T-helper 2 cell treated with Interferon-gamma antibody and Interleukin-4, amounts not matched to agents 5 μg/mL and 100 μg/mL, for 36 hours (primary cell): Measurements from ENCODE around the gene DSC3.
"Not testable (repeated sequence)": the region's sequence is repeated elsewhere in the genome, so short reads cannot be mapped to it uniquely, and the experiment has no call there.

ENCODE experiments used
- DNase-seq: peaks from one replicate; pipeline ENCODE4 v3.0.0; 2021; ENCODE audit warnings: low spot score
- H3K27ac Mint-ChIP-seq: one replicate; pipeline ENCODE4 v1.8.0; 2021; ENCODE audit warnings: mild to moderate bottlenecking, mixed read lengths
- H3K27me3 Mint-ChIP-seq: one replicate; pipeline ENCODE4 v1.8.0; 2021; ENCODE audit warnings: low read depth, mixed read lengths
- H3K36me3 Mint-ChIP-seq: one replicate; pipeline ENCODE4 v1.8.0; 2021; ENCODE audit warnings: low read depth, mixed read lengths
- H3K4me1 Mint-ChIP-seq: one replicate; pipeline ENCODE4 v1.8.0; 2021; ENCODE audit warnings: low read depth, mixed read lengths
- H3K4me3 Mint-ChIP-seq: one replicate; pipeline ENCODE4 v1.8.0; 2022; ENCODE audit warnings: mild to moderate bottlenecking, moderate library complexity, mixed read lengths
- H3K9me3 Mint-ChIP-seq: one replicate; pipeline ENCODE4 v1.8.0; 2021; ENCODE audit warnings: mixed read lengths

DSC3 gene

GRCh38 chr18:31056296-31056695, 13.8 kb upstream of the DSC3 start:
- no peak overlapping the region for H3K4me3 Mint-ChIP-seq
- no peaks in the 10 kb centered on the region for H3K36me3 Mint-ChIP-seq
- H3K9me3 Mint-ChIP-seq: peaks cover 9% of the 10 kb centered on the region
- H3K27ac Mint-ChIP-seq: no peak overlapping the region
- H3K27me3 Mint-ChIP-seq: no peaks in the 10 kb centered on the region
- no peaks in the 10 kb centered on the region for H3K4me1 Mint-ChIP-seq
- no peak for DNase-seq

- no peak for DNase-seq
- Mint-ChIP-seq H3K4me1 (no peaks in the 10 kb centered on the region), H3K27ac (no peak overlapping the region), H3K4me3 (no peak overlapping the region), H3K36me3 (no peaks in the 10 kb centered on the region), H3K27me3 (no peaks in the 10 kb centered on the region), H3K9me3 (peaks cover 20% of the 10 kb centered on the region)
Measured at GRCh38 chr18:31050635-31051034, 8.1 kb upstream of the DSC3 start.

GRCh38 chr18:31049189-31049588, 6.6 kb upstream of the DSC3 start:
- Mint-ChIP-seq H3K4me1 (no peaks in the 10 kb centered on the region), H3K27me3 (peaks cover 3% of the 10 kb centered on the region), H3K27ac (no peak overlapping the region), H3K4me3 (no peak overlapping the region), H3K36me3 (no peaks in the 10 kb centered on the region), H3K9me3 (peaks cover 22% of the 10 kb centered on the region)
- no peak for DNase-seq

GRCh38 chr18:31048216-31048615, 5.7 kb upstream of the DSC3 start:
- no peak overlapping the region for H3K27ac Mint-ChIP-seq

GRCh38 chr18:31046916-31047315, 4.4 kb upstream of the DSC3 start:
- H3K9me3 Mint-ChIP-seq: peaks cover 15% of the 10 kb centered on the region
- peaks cover 4% of the 10 kb centered on the region for H3K36me3 Mint-ChIP-seq
- no peak overlapping the region for H3K4me3 Mint-ChIP-seq
- no peak overlapping the region for H3K27ac Mint-ChIP-seq
- peaks cover 20% of the 10 kb centered on the region for H3K27me3 Mint-ChIP-seq
- DNase-seq: no peak
- no peaks in the 10 kb centered on the region for H3K4me1 Mint-ChIP-seq

More at GRCh38 chr18:31048216-31048615, 5.7 kb upstream of the DSC3 start:
- Mint-ChIP-seq H3K4me1 (no peaks in the 10 kb centered on the region), H3K9me3 (peaks cover 24% of the 10 kb centered on the region), H3K36me3 (peaks cover 2% of the 10 kb centered on the region), H3K4me3 (no peak overlapping the region), H3K27me3 (peaks cover 12% of the 10 kb centered on the region)
- DNase-seq: no peak

GRCh38 chr18:31045599-31045998, 3.1 kb upstream of the DSC3 start:
- Mint-ChIP-seq H3K4me3 (no peak overlapping the region), H3K27me3 (peaks cover 33% of the 10 kb centered on the region), H3K27ac (no peak overlapping the region), H3K36me3 (peaks cover 4% of the 10 kb centered on the region), H3K9me3 (peaks cover 15% of the 10 kb centered on the region), H3K4me1 (no peaks in the 10 kb centered on the region)
- DNase-seq: no peak

- H3K4me1 Mint-ChIP-seq: no peaks in the 10 kb centered on the region
- H3K27ac Mint-ChIP-seq: no peak overlapping the region
- peaks cover 4% of the 10 kb centered on the region for H3K36me3 Mint-ChIP-seq
- peaks cover 37% of the 10 kb centered on the region for H3K27me3 Mint-ChIP-seq
- DNase-seq: no peak
- no peak overlapping the region for H3K4me3 Mint-ChIP-seq
- H3K9me3 Mint-ChIP-seq: peaks cover 15% of the 10 kb centered on the region
Measured at GRCh38 chr18:31044926-31045325, 2.4 kb upstream of the DSC3 start.

GRCh38 chr18:31043709-31044108, 1.2 kb upstream of the DSC3 start:
- H3K9me3 Mint-ChIP-seq: peaks cover 15% of the 10 kb centered on the region
- no peak overlapping the region for H3K4me3 Mint-ChIP-seq
- peaks cover 37% of the 10 kb centered on the region for H3K27me3 Mint-ChIP-seq

GRCh38 chr18:31042084-31042405, 497 bp downstream of the DSC3 start:
- H3K36me3 Mint-ChIP-seq: peaks cover 4% of the 10 kb centered on the region
- H3K9me3 Mint-ChIP-seq: peaks cover 7% of the 10 kb centered on the region
- no peak for DNase-seq
- H3K27me3 Mint-ChIP-seq: peaks cover 37% of the 10 kb centered on the region
- H3K27ac Mint-ChIP-seq: no peak overlapping the region
- no peak overlapping the region for H3K4me3 Mint-ChIP-seq
- H3K4me1 Mint-ChIP-seq: no peaks in the 10 kb centered on the region

More at GRCh38 chr18:31043709-31044108, 1.2 kb upstream of the DSC3 start:
- no peak for DNase-seq
- Mint-ChIP-seq H3K27ac (no peak overlapping the region), H3K36me3 (peaks cover 4% of the 10 kb centered on the region), H3K4me1 (no peaks in the 10 kb centered on the region)

GRCh38 chr18:31041271-31042083, 1.1 kb downstream of the DSC3 start:
- Mint-ChIP-seq H3K27ac (no peak overlapping the region), H3K4me1 (no peaks in the 10 kb centered on the region), H3K4me3 (no peak overlapping the region), H3K36me3 (peaks cover 4% of the 10 kb centered on the region), H3K27me3 (peaks cover 37% of the 10 kb centered on the region), H3K9me3 (peaks cover 7% of the 10 kb centered on the region)
- DNase-seq: no peak

- peaks cover 4% of the 10 kb centered on the region for H3K9me3 Mint-ChIP-seq
- H3K27ac Mint-ChIP-seq: no peak overlapping the region
- peaks cover 37% of the 10 kb centered on the region for H3K27me3 Mint-ChIP-seq
- H3K4me3 Mint-ChIP-seq: no peak overlapping the region
- peaks cover 4% of the 10 kb centered on the region for H3K36me3 Mint-ChIP-seq
- H3K4me1 Mint-ChIP-seq: no peaks in the 10 kb centered on the region
- no peak for DNase-seq
Measured at GRCh38 chr18:31040686-31041270, 1.8 kb downstream of the DSC3 start.

- H3K4me1 Mint-ChIP-seq: no peaks in the 10 kb centered on the region
- no peak for DNase-seq
- no peak overlapping the region for H3K4me3 Mint-ChIP-seq
- H3K27ac Mint-ChIP-seq: no peak overlapping the region
- H3K9me3 Mint-ChIP-seq: peaks cover 4% of the 10 kb centered on the region
- peaks cover 4% of the 10 kb centered on the region for H3K36me3 Mint-ChIP-seq
- peaks cover 36% of the 10 kb centered on the region for H3K27me3 Mint-ChIP-seq
Measured at GRCh38 chr18:31039426-31039825, 3.1 kb downstream of the DSC3 start.

- not testable (repeated sequence) for H3K4me3 Mint-ChIP-seq, H3K4me1 Mint-ChIP-seq, H3K36me3 Mint-ChIP-seq, DNase-seq, H3K9me3 Mint-ChIP-seq, H3K27ac Mint-ChIP-seq
- peaks cover 21% of the 10 kb centered on the region for H3K27me3 Mint-ChIP-seq
Measured at GRCh38 chr18:31037686-31038085, 4.9 kb downstream of the DSC3 start.

- H3K9me3 Mint-ChIP-seq: no peaks in the 10 kb centered on the region
- no peaks in the 10 kb centered on the region for H3K27me3 Mint-ChIP-seq
- no peak overlapping the region for H3K27ac Mint-ChIP-seq
- no peaks in the 10 kb centered on the region for H3K4me1 Mint-ChIP-seq
- DNase-seq: no peak
- H3K36me3 Mint-ChIP-seq: no peaks in the 10 kb centered on the region
- no peak overlapping the region for H3K4me3 Mint-ChIP-seq
Measured at GRCh38 chr18:31034541-31034940, 8.0 kb downstream of the DSC3 start.
